PC-9 (cell line): ENCODE measurements around the gene CACNA1B. TPM values are rescaled to one million over a fixed set of nuclear protein-coding genes. Genes with fewer than 3 reads are reported as not detected.

Experiments
- BruUV-seq: library from RNA; stranded (reverse); fragments of 400-500 nt; replicated peaks from 2 replicates; lab custom pipeline; 2021; lab: Mats Ljungman, UMichigan
- CTCF ChIA-PET: fragments of 300-600 bp; sonication (Branson Sonifier 250); formaldehyde crosslinking; loops from one replicate; lab custom pipeline; 2022; ENCODE audit warnings: antibody characterized with exemption; lab: Charles Lee
- POLR2A ChIA-PET: fragments of 300-600 bp; sonication (Branson Sonifier 250); formaldehyde crosslinking; loops from one replicate; lab custom pipeline; 2022; ENCODE audit warnings: antibody characterized with exemption; ENCODE audit not compliant: unreplicated experiment; lab: Charles Lee
- DNase-seq, 2 experiments: peaks; one replicate each; pipeline versions ENCODE4 v3.0.0 to v3.0.0-alpha.2; 2015 to 2022; ENCODE audit warnings: mixed read lengths in 1 of 2
- H2AFZ ChIP-seq: fragments of 200-600 bp; sonication (generic); 2 replicates; pipeline ENCODE4 v1.8.1; 2017; ENCODE audit warnings: antibody characterized with exemption
- H3F3A ChIP-seq: fragments of 200-600 bp; sonication (generic); 2 replicates; pipeline ENCODE4 v1.8.1; 2017; ENCODE audit warnings: antibody characterized with exemption, mild to moderate bottlenecking, low read depth; ENCODE audit not compliant: insufficient read depth
- H3K27ac ChIP-seq: fragments of 200-600 bp; sonication (generic); 2 replicates; pipeline ENCODE4 v1.6.1; 2016; ENCODE audit warnings: mixed run types
- H3K27me3 ChIP-seq: fragments of 200-600 bp; sonication (generic); 2 replicates; pipeline ENCODE4 v1.6.1; 2016; ENCODE audit warnings: low read depth, mixed run types; ENCODE audit not compliant: insufficient read depth
- H3K36me3 ChIP-seq: fragments of 200-600 bp; sonication (generic); 2 replicates; pipeline ENCODE4 v1.6.1; 2016; ENCODE audit warnings: low read depth, mixed run types
- H3K4me1 ChIP-seq: fragments of 200-600 bp; sonication (generic); replicated peaks from 2 replicates; pipeline ENCODE4 v1.6.1; 2016; ENCODE audit warnings: mixed run types; ENCODE audit not compliant: insufficient read depth
- H3K4me2 ChIP-seq: fragments of 200-600 bp; sonication (generic); 2 replicates; pipeline ENCODE4 v1.6.1; 2017; ENCODE audit warnings: mixed run types
- H3K4me3 ChIP-seq: fragments of 200-600 bp; sonication (generic); 2 replicates; pipeline ENCODE4 v1.6.1; 2016; ENCODE audit warnings: mixed run types
- H3K79me2 ChIP-seq: fragments of 200-600 bp; sonication (generic); 2 replicates; pipeline ENCODE4 v1.6.1; 2017; ENCODE audit warnings: low read depth, mixed run types
- H3K9me2 ChIP-seq: fragments of 200-600 bp; sonication (generic); 2 replicates; pipeline ENCODE4 v1.8.1; 2017; ENCODE audit warnings: mild to moderate bottlenecking; ENCODE audit not compliant: insufficient read depth
- H3K9me3 ChIP-seq: fragments of 200-600 bp; sonication (generic); 2 replicates; pipeline ENCODE4 v1.8.1; 2016; ENCODE audit warnings: low read depth; ENCODE audit not compliant: insufficient read depth
- H4K20me1 ChIP-seq: fragments of 200-600 bp; sonication (generic); 2 replicates; pipeline ENCODE4 v1.8.1; 2017; ENCODE audit not compliant: insufficient read depth
- CTCF ChIP-seq: fragments of 200-600 bp; sonication (generic); conservative IDR thresholded peaks from 2 replicates; pipeline ENCODE4 v1.6.1; 2017; ENCODE audit warnings: mixed run types, antibody characterized with exemption, mild to moderate bottlenecking, moderate library complexity
- EZH2 ChIP-seq: fragments of 200-600 bp; sonication (generic); IDR thresholded peaks from 2 replicates; pipeline ENCODE4 v1.8.0; 2017; ENCODE audit warnings: antibody characterized with exemption, low read depth
- intact Hi-C: fragments of 100-400 bp; cut with micrococcal nuclease; formaldehyde crosslinking; loops from one replicate; pipeline ENCODE4 v1.10.0; 2022; ENCODE audit not compliant: unreplicated experiment
- total RNA-seq: library from RNA; stranded (reverse); gene quantifications from 2 replicates; pipeline ENCODE4 v1.2.3, GENCODE V29; 2021

The CACNA1B gene
- total RNA-seq, 1 experiment from 2014 or later = not detected

GRCh38 chr9:137955224-137955570 lies 77.6 kb downstream of the CACNA1B start:
- no peaks in the 10 kb centered on the region for H3K9me2 ChIP-seq
- no peaks in the 10 kb centered on the region for H3F3A ChIP-seq
- no peaks in the 10 kb centered on the region for H3K79me2 ChIP-seq
- no peaks in the 10 kb centered on the region for H3K4me1 ChIP-seq
- no peak overlapping the region for H3K4me3 ChIP-seq
- H3K27ac ChIP-seq = no peak overlapping the region
- H3K27me3 ChIP-seq = peaks cover 89% of the 10 kb centered on the region
- CTCF ChIA-PET = interaction anchor here (0.6 kb wide), 1 partner anchor 272 kb away, joined by 4 read pairs; no protein-coding TSS in a partner anchor
- H3K9me3 ChIP-seq = no peaks in the 10 kb centered on the region
- no peak overlapping the region for H2AFZ ChIP-seq
- BruUV-seq = no TSS peak
- TF ChIP-seq EZH2 = no peak
- no peak for TF ChIP-seq CTCF
- no peaks in the 10 kb centered on the region for H3K36me3 ChIP-seq
- intact Hi-C loops = no loop called here
- H4K20me1 ChIP-seq = no peaks in the 10 kb centered on the region
- POLR2A ChIA-PET = no interaction called here
- no peak overlapping the region for H3K4me2 ChIP-seq
- DNase-seq = no peak

GRCh38 chr9:137955586-137955985 lies 78.0 kb downstream of the CACNA1B start:
- BruUV-seq = no TSS peak
- Histone ChIP-seq H3K36me3 (no peaks in the 10 kb centered on the region), H3K4me2 (no peak overlapping the region), H3K27ac (no peak overlapping the region), H4K20me1 (no peaks in the 10 kb centered on the region), H3K9me2 (no peaks in the 10 kb centered on the region), H2AFZ (no peak overlapping the region), H3K27me3 (peaks cover 88% of the 10 kb centered on the region), H3K9me3 (no peaks in the 10 kb centered on the region), H3K4me3 (no peak overlapping the region), H3K79me2 (no peaks in the 10 kb centered on the region), H3F3A (no peaks in the 10 kb centered on the region), H3K4me1 (no peaks in the 10 kb centered on the region)
- POLR2A ChIA-PET = no interaction called here
- no peak for TF ChIP-seq CTCF
- TF ChIP-seq EZH2 = no peak
- CTCF ChIA-PET = no interaction called here
- intact Hi-C loops = no loop called here
- DNase-seq = no peak

GRCh38 chr9:137956039-137956438 lies 78.5 kb downstream of the CACNA1B start:
- DNase-seq = no peak
- Histone ChIP-seq H3K36me3 (no peaks in the 10 kb centered on the region), H3K27ac (no peak overlapping the region), H3K4me2 (no peak overlapping the region), H3F3A (no peaks in the 10 kb centered on the region), H3K9me3 (no peaks in the 10 kb centered on the region), H3K27me3 (peaks cover 88% of the 10 kb centered on the region), H3K4me1 (no peaks in the 10 kb centered on the region), H3K79me2 (no peaks in the 10 kb centered on the region), H2AFZ (no peak overlapping the region), H4K20me1 (no peaks in the 10 kb centered on the region), H3K4me3 (no peak overlapping the region), H3K9me2 (no peaks in the 10 kb centered on the region)
- BruUV-seq = no TSS peak
- intact Hi-C loops = no loop called here
- POLR2A ChIA-PET = no interaction called here
- TF ChIP-seq EZH2 (no peak), CTCF (no peak)
- CTCF ChIA-PET = no interaction called here
